HG03159 (cell line): ENCODE data around the gene DSE.
A peak's percentile ranks its signal among the peaks of the same experiment; 100 is the strongest.

Experiments
- ATAC-seq: cut with Tn5 transposase; IDR thresholded peaks from one replicate; pipeline ENCODE4 v1.9.1; 2021; ENCODE audit warnings: mild to moderate bottlenecking, moderate library complexity; ENCODE audit not compliant: unreplicated experiment

Gene DSE

DNA sequence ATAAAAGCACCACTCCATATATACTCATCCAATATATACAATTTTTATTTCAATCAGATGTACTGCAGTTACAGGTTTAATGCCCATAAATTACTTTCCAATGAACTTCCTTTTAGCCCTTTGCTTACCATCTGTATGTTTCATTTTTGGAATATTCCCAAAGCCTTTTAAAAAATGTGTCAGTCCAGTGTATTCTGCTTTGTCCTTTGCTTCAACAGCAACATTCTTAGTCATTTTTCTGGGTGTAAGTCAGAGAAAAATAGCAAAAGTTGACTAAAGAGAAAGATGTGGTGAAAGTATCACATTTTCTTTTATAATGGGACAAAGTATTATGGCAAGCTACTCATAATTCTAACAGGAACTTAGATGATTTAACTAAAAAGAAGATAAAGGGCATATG is 15.2 kb downstream of the DSE start:
- ATAC-seq: no peak

DNA sequence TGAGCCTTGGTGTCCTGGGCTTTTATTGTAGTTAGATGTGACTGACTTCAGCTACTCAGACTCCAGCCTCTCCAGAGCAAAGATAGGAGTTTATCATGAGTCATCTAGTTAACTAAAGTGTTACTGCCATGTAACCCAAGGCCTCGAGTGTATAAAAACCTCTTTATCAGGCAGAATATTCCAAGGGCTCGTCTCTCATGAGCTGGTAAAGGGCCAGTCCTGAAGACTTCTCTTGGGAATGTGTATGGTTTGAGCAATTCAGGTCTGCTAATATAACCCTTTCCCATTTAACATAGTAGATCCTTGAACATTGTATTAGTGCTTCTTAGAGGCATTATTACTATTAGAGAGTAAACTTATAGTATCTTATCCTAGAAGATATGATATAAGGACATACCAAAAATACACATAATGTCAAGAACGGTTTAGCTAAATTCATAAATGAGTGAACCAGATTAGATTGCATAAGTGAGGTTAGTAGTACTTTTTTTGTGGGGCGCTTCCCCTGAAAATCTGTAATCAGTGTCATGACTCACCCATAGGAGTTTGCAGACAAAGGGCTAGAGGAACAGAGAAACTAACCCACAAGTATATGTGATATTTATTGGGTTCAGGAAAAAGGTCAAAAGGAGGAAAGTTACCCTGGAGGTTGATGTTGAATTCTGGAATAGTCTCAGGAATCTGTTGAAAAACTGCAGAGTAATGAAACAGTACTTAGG is 16.0 kb downstream of the DSE start:
- no peak for ATAC-seq

GRCh38 chr6:116387374-116387773 is 16.6 kb downstream of the DSE start:
- ATAC-seq: peak; percentile 62

DNA sequence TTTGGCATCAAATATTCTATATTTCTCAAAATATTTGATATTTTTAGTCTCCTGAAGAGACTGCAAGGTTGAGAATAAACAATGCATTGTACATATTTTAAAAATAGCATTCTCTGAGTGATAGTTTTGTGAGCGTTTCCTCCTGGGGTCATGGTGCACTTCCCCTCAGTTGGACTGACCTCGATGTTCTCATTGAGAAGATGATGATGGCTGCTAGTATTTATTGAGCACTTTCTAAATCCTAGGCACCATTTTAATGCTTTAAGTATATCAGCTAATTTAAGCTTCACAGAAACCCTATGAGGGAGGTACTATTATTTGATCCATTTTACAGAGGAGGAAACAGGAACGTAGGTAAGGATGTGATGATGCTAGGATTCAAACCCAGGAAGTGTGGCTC is 18.2 kb downstream of the DSE start:
- peak; percentile 27 for ATAC-seq

DNA sequence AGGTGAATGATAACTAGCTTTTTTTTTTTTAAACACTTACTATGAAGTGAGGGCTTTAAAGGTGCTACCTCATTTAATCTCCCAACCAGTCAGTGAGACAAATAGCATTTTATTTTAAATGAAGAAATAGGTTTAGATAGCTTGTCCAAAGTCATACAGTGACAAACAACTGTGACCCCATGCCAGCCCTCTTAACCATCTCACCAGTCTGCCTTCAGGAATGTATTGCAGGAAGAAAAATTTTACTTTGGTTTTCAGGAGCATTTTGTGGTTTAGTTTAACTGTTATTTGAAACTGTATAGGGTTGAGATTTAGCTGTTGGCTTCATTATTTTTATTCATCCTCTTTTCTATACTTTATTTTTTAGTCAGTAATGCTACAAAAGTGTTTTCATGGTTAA is 18.6 kb downstream of the DSE start:
- ATAC-seq: no peak

- peak; percentile 60 for ATAC-seq
Measured at GRCh38 chr6:116390581-116390980, 19.8 kb downstream of the DSE start.

- no peak for ATAC-seq
Measured at GRCh38 chr6:116392132-116393013, 21.6 kb downstream of the DSE start.

- peak; percentile 40 for ATAC-seq
Measured at GRCh38 chr6:116393430-116393829, 22.7 kb downstream of the DSE start.

DNA sequence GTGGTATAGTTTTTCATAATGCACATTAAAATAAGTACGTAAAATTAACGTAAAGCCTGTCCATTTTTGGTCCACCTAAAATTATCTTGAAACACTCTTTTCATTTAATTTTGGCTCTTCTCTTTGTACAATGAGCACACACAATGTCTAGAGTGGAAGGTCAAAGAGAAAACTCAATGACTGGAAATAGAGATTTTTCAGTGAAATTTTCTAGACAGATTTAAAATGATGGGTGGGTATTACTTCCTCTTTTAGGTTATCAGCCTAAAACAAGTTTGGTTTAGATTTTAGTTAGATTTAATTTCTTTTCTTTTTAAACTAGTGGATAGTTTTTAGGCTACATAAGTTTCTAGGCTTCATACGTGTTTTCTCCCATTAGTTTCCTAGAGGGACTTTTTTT is 24.9 kb downstream of the DSE start:
- no peak for ATAC-seq

- no peak for ATAC-seq
Measured at GRCh38 chr6:116396441-116396840, 25.7 kb downstream of the DSE start.

DNA sequence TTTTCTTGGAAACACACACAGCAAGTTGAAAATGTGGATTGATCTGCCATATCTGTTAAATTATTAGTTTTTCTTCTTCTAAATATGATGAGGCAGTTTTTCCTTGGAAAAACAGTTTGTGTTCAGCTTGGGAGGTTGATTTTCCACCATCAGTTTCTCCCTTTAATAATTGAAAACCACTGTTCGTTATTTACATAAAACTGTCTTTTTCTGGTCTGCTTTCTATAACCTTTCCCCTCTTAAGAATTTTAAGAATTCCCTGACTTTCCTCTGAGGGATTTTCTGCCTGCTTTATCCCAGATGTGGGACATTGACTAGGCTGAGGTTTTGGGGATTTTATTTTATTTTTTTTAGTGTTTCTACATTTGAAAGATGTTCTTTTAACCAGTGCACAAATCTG is 27.2 kb downstream of the DSE start:
- no peak for ATAC-seq

- ATAC-seq: no peak
Measured at GRCh38 chr6:116398316-116399010, 27.7 kb downstream of the DSE start.

DNA sequence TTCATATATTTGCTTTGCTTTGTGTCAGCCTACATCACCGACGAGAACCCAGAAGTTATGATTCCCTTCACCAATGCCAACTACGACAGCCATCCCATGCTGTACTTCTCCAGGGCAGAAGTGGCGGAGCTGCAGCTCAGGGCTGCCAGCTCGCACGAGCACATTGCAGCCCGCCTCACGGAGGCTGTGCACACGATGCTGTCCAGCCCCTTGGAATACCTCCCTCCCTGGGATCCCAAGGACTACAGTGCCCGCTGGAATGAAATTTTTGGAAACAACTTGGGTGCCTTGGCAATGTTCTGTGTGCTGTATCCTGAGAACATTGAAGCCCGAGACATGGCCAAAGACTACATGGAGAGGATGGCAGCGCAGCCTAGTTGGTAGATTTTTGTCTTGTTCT is 28.5 kb downstream of the DSE start:
- ATAC-seq: no peak

- ATAC-seq: no peak
Measured at GRCh38 chr6:116400328-116400727, 29.6 kb downstream of the DSE start.

GRCh38 chr6:116402108-116402937 is 31.6 kb downstream of the DSE start:
- ATAC-seq: no peak

GRCh38 chr6:116403205-116403604 is 32.5 kb downstream of the DSE start:
- ATAC-seq: no peak

DNA sequence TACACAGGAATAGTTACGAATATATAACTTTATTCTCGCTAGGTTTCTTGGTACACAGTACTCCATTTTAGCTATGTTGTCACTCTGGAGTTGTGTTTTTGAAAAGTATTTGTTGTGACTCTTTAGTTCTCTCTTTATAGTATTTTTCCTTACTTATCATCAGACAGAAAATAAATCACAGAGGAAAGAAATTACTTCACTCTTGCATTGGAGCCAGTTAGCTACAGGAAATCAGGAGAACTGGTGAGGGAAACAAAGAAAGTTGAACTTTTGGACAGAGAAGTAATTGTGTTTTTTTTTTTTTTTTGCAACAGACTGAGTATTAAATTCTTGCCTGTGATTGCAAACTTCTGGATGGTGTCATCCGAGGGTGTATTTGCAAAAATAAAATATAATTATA is 33.9 kb downstream of the DSE start:
- no peak for ATAC-seq

- peak; percentile 55 for ATAC-seq
Measured at GRCh38 chr6:116405138-116405537, 34.4 kb downstream of the DSE start.

DNA sequence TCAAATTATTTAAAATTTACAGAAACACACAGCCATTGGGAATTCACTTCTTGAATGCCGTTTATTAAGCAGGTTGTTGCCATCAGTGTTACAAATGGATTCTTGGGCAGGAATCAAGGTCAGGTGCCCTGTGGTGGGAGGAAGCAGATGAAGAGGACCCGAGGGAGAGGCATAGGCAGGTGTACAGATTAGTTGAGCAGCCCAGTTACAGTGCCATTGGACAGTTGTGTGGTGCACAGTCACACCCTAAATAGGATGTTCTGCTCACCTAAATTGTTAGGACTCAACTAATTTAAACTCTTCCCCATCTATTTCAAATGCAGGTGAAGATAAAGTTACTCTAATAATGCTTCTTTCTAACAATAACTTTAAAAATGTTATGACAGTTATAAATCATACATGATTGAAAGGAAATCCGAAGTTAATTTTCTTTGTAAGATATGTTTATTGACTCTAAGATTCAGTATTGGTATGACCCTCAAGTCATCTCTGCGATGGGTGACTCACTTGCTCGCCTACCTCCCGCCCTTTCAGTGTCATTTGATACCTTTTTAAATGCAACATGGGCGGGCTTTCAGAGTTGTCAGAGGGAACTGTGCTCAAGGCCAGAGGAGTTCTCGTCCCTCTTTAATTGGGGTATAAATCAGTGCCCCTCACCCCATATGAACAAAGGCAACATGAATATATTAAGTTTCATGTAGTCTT is 35.1 kb downstream of the DSE start:
- ATAC-seq: no peak

DNA sequence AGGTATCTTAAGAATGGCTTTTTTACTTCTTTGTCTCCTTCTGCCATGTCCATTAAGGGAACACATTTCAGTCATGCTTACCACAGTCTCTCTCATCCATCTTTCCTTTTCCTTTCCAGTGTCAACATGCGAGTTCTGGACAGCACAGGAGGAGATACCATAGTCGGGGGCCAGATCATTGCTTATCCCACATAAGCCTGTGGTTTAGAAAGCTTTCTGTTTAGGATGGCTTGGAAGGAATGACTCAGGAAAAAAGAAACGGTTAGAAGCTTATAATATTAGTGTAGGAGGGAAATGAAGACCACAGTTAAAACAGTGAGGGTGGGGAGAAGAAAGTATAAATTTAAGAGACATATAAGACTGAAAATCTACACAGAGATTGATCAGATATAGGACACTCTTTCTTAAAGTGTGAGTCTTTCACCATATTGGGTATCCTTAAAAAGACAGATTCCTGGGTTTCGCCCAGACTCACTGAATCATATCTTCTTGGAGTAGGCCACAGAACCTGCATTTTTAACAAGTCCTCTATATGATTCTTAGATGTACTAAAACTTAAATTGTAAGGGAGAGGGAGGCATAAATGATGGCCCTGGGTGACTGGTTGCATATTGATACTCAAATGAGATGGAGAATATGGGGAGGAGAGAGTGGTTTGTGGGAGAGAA is 36.1 kb downstream of the DSE start:
- ATAC-seq: no peak
